Tibial nerve (tissue), 4 donors: ENCODE results near the gene ULK1. TPM values are rescaled to one million over a fixed set of nuclear protein-coding genes. Genes with fewer than 3 reads are reported as not detected.

Experiments
- DNase-seq, 2 donors: peaks; one replicate each; pipeline ENCODE4 v3.0.0-alpha.2; 2019; ENCODE audit warnings: low spot score in 2 of 2
- H3K27ac ChIP-seq, 4 donors: fragments of 200-600 bp; sonication (generic) in 3 of 4; one replicate each; pipeline ENCODE4 v1.5.1; 2017 to 2019; ENCODE audit warnings: mild to moderate bottlenecking in 1 of 4
- H3K27me3 ChIP-seq, 2 donors: fragments of 200-600 bp; sonication (generic) in 1 of 2; one replicate each; pipeline versions ENCODE4 v1.5.1 to v1.6.0; 2017 to 2019
- H3K36me3 ChIP-seq, 3 donors: fragments of 200-600 bp; sonication (generic); one replicate each; pipeline ENCODE4 v1.5.1; 2018 to 2019
- H3K4me1 ChIP-seq, 4 donors: fragments of 200-600 bp; sonication (generic) in 3 of 4; one replicate each; pipeline ENCODE4 v1.5.1; 2017 to 2019
- H3K4me3 ChIP-seq, 4 donors: fragments of 200-600 bp; sonication (generic) in 3 of 4; one replicate each; pipeline ENCODE4 v1.5.1; 2017 to 2019; ENCODE audit warnings: mild to moderate bottlenecking in 1 of 4, moderate library complexity in 1 of 4
- H3K9me3 ChIP-seq, 4 donors: fragments of 200-600 bp; sonication (generic) in 3 of 4; one replicate each; pipeline ENCODE4 v1.5.1; 2017 to 2019
- EP300 ChIP-seq, 2 donors: sonication (generic); formaldehyde crosslinking; IDR thresholded peaks; one replicate each; pipeline ENCODE4 v1.6.1; 2017; ENCODE audit warnings: antibody characterized with exemption in 2 of 2, mild to moderate bottlenecking in 1 of 2
- POLR2A ChIP-seq, 2 donors: fragments of 450-650 bp; IDR thresholded peaks; one replicate each; pipeline ENCODE4 v1.6.1; 2017; ENCODE audit warnings: antibody characterized with exemption in 2 of 2, mild to moderate bottlenecking in 2 of 2, moderate library complexity in 2 of 2
- WGBS, 2 donors: methylation state at CpG; one replicate each; pipeline ENCODE4 v1.1.5; 2018; 5-methylcytosine and 5-hydroxymethylcytosine counted together
- total RNA-seq, 4 donors: library from RNA; depleted of rRNA; stranded (reverse); fragments of >200 nt; gene quantifications; one replicate each; pipeline ENCODE4 v1.1.0, GENCODE V29; 2016
- TF ChIP-seq, protein P1 (sequence below), 5 experiments: fragments of 200-600 bp in 3 of 5; fragments of 450-650 bp in 2 of 5; sonication (generic) in 3 of 5; IDR thresholded peaks; one replicate each; pipeline ENCODE4 v1.5.1; 2016 to 2019; ENCODE audit warnings: antibody characterized with exemption in 5 of 5, mild to moderate bottlenecking in 3 of 5, moderate library complexity in 2 of 5

Gene ULK1
- total RNA-seq, 4 donors from 2014 or later = 19.9 to 52.2 (median 38.0) TPM

DNA sequence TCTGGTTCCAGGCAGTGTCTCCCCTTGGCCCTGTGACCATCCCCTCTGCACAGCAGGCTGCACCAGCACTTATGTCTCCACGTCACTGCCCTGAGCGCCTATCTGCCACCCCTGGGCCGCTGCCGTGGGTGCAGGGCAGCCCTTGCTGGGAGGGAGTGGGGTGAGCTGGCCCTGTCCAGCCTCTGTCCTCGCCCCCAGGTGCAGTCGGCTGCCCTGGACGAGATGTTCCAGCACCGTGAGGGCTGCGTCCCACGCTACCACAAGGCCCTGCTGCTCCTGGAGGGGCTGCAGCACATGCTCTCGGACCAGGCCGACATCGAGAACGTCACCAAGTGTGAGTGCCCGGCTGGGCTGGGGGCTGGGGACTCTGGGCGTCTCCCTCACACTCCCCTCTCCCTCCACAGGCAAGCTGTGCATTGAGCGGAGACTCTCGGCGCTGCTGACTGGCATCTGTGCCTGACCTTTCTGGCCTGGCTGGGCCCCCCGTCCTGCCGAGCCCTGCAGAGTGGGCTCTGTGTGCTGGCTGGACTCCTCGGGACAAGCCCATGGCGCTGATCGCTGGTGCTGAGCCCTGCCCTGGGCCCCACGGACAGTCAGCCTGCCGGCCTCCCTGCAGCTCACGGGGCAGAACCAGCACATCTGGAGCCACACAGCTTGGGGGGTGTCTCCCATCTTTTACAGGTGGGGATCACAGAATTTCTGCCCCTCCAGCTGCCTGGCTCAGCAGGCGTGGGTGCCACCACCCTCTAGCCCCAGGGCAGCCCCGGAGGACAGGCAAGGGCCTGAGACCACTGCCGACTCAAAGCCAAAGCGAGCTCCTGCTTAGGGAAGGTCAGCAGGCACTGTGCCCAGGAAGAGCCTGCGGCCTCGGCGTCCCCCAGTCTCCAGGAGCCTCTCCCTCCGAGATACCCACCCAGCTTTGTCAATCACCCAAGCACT lies 26.7 kb downstream of the ULK1 start:
- Histone ChIP-seq H3K27ac (no peak overlapping the region), H3K9me3 (no peaks in the 10 kb centered on the region), H3K36me3 (peaks cover 3 to 68% (median 10%) of the 10 kb centered on the region in 3 donors), H3K27me3 (no peaks in the 10 kb centered on the region), H3K4me1 (peaks cover 0 to 13% (median 0%) of the 10 kb centered on the region in 4 donors), H3K4me3 (no peak overlapping the region)
- TF ChIP-seq POLR2A (IDR thresholded peaks at IDR 0.05) (no peak), EP300 (IDR thresholded peaks at IDR 0.05) (no peak)
- TF ChIP-seq, protein P1, sequence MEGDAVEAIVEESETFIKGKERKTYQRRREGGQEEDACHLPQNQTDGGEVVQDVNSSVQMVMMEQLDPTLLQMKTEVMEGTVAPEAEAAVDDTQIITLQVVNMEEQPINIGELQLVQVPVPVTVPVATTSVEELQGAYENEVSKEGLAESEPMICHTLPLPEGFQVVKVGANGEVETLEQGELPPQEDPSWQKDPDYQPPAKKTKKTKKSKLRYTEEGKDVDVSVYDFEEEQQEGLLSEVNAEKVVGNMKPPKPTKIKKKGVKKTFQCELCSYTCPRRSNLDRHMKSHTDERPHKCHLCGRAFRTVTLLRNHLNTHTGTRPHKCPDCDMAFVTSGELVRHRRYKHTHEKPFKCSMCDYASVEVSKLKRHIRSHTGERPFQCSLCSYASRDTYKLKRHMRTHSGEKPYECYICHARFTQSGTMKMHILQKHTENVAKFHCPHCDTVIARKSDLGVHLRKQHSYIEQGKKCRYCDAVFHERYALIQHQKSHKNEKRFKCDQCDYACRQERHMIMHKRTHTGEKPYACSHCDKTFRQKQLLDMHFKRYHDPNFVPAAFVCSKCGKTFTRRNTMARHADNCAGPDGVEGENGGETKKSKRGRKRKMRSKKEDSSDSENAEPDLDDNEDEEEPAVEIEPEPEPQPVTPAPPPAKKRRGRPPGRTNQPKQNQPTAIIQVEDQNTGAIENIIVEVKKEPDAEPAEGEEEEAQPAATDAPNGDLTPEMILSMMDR (IDR thresholded peaks at IDR 0.05) = no peak
- WGBS, 2 donors = 75 to 81% methylated on average over 10 to 26 of the region's 35 CpGs
- no peak for DNase-seq

DNA sequence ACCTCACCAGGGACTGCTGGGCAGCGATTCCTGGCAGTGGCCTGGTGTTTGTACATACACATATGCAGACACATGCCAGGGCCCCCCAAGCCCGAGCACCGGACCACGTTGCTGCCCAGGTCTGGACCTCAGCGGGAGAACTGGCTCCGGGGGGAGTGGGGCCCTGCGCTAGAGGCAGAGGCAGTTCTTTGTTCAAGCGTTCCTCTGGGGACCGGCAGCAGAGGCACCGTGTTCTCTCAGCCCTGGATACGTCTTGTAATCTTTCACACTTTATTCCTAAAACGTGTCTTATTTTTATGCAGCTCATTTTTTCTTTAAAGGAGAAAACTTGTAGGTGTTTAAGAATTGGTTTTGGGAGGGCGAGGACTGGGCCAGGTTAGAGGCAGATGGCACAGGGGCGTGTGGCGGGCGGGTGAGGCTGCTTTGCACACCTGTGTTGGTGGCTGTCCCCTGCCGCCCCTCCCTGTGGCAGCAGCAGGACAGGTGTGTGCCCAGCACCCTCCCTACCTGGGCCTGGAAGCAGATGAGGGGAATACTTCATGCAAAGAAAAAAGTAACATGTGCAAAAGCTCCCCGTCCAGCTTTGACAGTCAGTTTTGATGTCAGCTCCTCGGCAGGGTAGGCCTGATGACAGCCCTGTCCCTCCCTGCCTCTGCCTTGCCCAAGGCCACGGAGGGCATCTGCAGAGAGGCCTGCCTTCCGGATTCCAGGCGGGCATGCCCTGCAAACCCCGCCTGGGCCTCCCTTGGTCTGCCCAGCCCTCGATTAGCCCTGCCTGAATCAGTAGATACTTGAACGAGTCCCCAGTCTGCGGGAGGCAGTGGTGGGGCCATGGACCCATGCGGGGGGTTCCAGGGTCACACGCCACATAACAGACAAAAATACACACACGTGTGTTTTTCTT lies 27.7 kb downstream of the ULK1 start:
- Histone ChIP-seq H3K27ac (no peak overlapping the region), H3K4me1 (peaks cover 0 to 13% (median 0%) of the 10 kb centered on the region in 4 donors), H3K36me3 (peaks cover 0 to 61% (median 4%) of the 10 kb centered on the region in 3 donors), H3K9me3 (no peaks in the 10 kb centered on the region), H3K27me3 (no peaks in the 10 kb centered on the region), H3K4me3 (no peak overlapping the region)
- TF ChIP-seq POLR2A (IDR thresholded peaks at IDR 0.05) = no peak
- TF ChIP-seq, protein P1 (IDR thresholded peaks at IDR 0.05) = no peak
- no peak for TF ChIP-seq EP300 (IDR thresholded peaks at IDR 0.05)
- WGBS, 2 donors = 74 to 75% methylated on average over 24 to 29 of the region's 29 CpGs
- no peak for DNase-seq

DNA sequence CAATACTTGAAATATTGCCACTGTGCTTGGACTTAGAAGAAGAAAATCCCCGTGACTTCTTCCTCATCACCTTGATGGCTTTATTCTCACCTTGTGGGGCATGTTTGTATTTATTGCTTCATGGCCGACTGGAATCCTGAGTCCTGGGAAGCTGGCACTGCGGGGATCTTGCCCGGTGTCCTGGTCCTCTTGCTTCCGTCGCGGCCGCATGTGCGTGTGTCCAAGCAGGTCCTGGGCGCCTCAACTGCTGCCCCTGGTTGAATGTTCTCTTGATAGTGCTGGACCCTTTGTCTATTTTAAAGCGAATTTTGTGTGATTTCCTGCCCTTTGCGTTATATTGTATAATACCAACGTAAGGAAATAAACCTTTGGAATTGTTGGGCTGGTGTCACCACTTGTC lies 28.4 kb downstream of the ULK1 start:
- Histone ChIP-seq H3K9me3 (no peaks in the 10 kb centered on the region), H3K36me3 (peaks cover 0 to 55% (median 4%) of the 10 kb centered on the region in 3 donors), H3K27ac (no peak overlapping the region), H3K4me1 (peaks cover 0 to 13% (median 0%) of the 10 kb centered on the region in 4 donors), H3K27me3 (no peaks in the 10 kb centered on the region), H3K4me3 (no peak overlapping the region)
- DNase-seq = no peak
- TF ChIP-seq POLR2A (IDR thresholded peaks at IDR 0.05) (no peak), EP300 (IDR thresholded peaks at IDR 0.05) (no peak)
- TF ChIP-seq, protein P1 (IDR thresholded peaks at IDR 0.05) = no peak
- WGBS, 2 donors = 87 to 89% methylated on average over 13 of the region's 13 CpGs

DNA sequence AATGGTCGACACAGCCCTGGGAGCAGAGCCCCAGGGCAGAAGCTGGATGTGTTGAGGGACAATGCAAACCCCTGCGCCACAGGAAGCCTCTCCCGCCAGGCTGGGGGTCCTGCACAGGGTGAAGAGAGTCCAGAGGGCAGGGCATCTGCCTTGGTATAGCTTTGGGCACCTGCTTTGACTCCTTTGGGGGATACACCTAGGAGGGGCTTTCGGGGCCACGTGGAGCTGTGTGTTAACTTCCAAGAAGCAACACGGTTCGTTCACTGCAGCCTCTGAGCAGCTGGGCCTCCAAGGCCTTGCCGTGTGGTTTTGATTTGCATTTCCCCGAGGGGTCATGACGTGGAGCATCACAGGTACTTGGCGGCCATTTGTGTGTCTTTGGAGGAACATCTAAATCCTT lies 28.8 kb downstream of the ULK1 start:
- TF ChIP-seq, protein P1 (IDR thresholded peaks at IDR 0.05) = no peak
- TF ChIP-seq POLR2A (IDR thresholded peaks at IDR 0.05) (no peak), EP300 (IDR thresholded peaks at IDR 0.05) (no peak)
- H3K4me1 ChIP-seq = peaks cover 0 to 13% (median 0%) of the 10 kb centered on the region in 4 donors
- H3K27ac ChIP-seq = no peak overlapping the region
- H3K36me3 ChIP-seq = peaks cover 0 to 50% (median 4%) of the 10 kb centered on the region in 3 donors
- H3K27me3 ChIP-seq = no peaks in the 10 kb centered on the region
- WGBS, 2 donors = 72 to 77% methylated on average over 11 of the region's 11 CpGs
- no peaks in the 10 kb centered on the region for H3K9me3 ChIP-seq
- no peak for DNase-seq
- no peak overlapping the region for H3K4me3 ChIP-seq
